ENCODE measurements around the gene GTPBP1. TPM values are rescaled to one million over a fixed set of nuclear protein-coding genes. Genes with fewer than 3 reads are reported as not detected.

Gene GTPBP1
- total RNA-seq, 2 donors from 2014 or later, result 66.6 to 72.6 TPM

DNA sequence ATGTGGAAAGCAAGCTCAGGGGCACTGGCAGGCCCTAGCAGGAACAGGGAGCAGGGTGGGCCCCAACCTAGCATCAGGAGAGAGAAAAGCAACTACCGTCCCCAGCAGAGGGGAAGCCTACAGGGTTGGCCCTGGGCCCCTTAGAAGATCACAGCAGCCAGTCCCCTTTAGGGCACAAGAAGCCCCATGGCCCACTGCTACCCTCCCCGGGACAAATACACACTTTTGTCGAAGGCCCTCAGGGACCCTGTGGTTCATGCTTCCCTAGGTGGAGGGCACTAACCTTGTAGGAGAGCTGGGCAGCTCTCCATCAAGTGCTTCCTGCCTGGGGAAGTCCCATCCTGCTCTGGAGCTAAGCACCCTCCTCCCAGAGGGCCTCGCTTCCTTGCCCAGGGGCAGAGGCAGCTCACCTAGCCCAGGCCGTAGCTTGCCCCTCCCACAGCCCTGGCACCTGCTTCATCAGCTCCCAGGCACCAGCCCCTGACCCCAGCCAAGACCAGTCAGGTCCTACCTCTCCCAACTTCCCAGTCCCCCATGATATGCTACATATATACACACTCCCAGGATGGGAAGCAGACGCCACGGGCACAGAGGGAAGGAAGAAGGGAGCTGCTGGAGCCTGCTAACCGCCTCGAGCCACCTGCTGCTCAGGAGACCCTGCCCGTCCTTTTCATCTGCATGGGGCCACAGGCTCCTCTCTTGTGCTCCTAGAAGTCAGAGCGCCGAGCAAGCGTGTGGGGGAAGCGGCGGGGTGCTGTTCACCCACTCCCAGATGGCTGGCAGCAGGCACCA is 29.9 kb downstream of the GTPBP1 start:
- ATAC-seq (no peak), DNase-seq (peak in 1 of 2 donors; percentile 21)
- intact Hi-C loops (cut with DNase I, micrococcal nuclease), result no loop called here

- no peak for ATAC-seq
- intact Hi-C loops (cut with DNase I, micrococcal nuclease), result no loop called here
- DNase-seq, result no peak
These were observed 30.5 kb downstream of the GTPBP1 start for GRCh38 chr22:38736257-38736570.

DNA sequence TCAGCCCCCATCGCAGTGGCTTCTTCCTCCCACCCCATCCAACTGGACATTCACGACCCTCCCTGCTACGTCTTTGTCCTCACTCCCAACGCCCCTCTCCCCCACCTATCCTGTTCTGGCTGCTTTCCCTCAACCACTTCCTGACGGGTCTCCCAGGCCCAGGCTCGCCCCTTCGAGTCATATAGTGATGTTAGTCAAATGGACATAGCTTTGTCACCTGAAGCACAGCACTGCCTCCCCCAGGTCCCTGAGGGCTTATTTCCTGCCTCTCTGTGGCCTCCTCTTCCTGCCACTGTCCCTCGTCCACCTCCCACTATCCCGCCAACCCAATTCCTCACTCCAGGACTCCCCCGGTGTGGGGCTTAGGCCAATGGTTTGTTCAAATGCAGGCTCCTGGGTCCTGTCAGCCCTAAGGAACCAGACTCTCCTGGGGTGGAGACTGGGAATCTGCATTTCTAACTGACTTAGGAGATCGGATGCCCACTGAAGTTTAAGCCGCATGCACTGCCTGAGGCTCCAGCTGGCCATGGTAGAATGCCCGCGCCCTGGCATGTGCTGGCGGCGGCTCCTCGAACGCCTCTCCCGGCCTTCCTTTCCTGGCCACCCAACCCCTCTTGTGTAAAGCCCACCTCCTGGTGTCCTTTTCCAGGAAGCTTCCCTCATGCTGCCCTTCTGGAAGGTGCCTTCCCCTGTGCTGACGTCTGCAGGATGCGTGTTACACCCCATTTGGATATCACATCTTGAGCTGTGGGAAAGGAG is 31.7 kb downstream of the GTPBP1 start:
- no peak for DNase-seq
- intact Hi-C loops (cut with DNase I, micrococcal nuclease), result no loop called here
- ATAC-seq, result no peak

DNA sequence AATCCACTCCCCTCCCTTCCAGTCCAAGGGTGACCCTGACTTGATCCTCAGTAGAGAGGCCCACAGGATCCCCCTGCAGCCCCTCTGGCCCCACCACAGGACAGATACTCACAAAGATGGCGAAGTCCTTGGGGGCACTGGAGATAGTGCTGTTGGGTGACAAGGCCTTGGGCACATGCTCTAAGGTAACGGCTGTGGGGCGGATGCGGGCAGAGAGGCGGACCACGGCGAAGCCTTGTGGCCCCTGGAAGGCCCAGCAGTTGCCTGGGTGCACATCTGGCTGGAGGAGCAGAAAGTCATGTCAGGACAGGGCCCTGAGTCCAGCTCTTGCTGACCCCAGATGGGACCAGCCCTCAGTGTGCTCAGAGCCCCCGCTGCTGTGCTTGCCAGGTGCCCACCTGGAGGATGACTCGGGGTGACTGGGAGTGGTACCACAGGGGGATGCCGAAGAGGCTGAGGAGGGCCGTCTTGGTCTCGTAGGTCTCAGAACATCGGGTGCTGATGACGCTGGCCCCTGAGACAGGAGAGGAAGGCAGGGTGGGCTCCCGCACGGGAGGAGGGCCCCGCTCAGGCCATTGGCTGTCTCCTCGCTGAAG is 32.8 kb downstream of the GTPBP1 start:
- no peak for DNase-seq
- no peak for ATAC-seq
- intact Hi-C loops (cut with DNase I, micrococcal nuclease), result no loop called here

GRCh38 chr22:38739300-38740055 is 33.7 kb downstream of the GTPBP1 start:
- no peak for ATAC-seq
- no peak for DNase-seq
- intact Hi-C loops (cut with DNase I, micrococcal nuclease), result no loop called here

DNA sequence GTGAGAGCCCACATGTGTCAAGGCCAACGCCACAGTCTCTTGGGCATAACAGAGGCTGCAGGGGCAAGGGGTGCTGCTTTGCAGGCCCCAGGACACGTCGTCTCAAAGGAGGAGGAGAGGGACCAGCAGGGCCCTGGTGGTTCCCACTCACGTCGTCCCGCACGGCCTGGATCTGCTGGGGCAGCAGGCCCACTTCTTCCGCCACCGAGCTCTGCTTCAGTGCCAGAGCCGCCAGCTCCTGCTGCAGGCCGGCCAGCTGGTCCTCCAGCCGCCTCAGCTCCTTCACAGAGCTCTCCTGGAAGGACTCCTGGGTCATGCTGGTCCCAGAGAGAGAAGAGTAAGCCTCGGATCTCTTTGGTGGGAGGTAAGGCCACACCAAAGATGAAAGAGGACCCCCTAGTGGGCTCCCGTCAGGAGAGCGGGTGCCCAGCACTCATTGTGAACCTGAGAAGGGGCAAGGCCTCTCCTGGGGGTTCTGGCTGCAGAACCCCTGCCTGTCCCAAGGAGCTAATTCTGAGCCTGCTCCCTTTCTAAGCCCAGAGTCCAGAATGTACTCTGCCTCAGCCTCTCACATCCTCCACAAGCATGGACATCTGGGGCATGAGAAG is 34.5 kb downstream of the GTPBP1 start:
- DNase-seq (no peak), ATAC-seq (no peak)
- intact Hi-C loops (cut with DNase I, micrococcal nuclease), result no loop called here

DNA sequence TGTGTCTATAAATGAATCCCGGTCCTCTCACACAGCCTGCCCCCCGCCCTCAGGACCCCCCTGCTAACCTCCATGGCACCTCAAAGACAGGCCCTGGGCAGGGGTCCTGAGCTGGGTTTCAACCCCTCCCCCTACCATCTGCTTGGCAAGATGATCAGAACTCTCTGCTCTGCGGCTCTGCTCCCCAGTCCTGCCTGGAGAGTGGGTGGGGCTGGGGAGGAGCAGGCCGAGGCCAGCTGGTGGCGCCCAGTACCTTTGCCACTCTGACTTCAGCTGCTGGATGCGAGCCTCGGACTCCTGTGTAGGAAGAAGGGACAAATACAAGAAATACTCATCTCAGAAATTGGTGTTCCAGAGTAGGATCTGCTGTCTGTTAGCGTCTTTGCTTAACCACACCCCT is 35.0 kb downstream of the GTPBP1 start:
- DNase-seq (no peak), ATAC-seq (peak; percentile 41)
- intact Hi-C loops (cut with DNase I, micrococcal nuclease), result no loop called here

- DNase-seq (no peak), ATAC-seq (no peak)
- intact Hi-C loops (cut with DNase I, micrococcal nuclease), result no loop called here
These were observed 35.4 kb downstream of the GTPBP1 start for GRCh38 chr22:38741166-38741565.

- intact Hi-C loops (cut with DNase I, micrococcal nuclease), result no loop called here
- ATAC-seq (no peak), DNase-seq (no peak)
These were observed 35.8 kb downstream of the GTPBP1 start for GRCh38 chr22:38741576-38741975.

DNA sequence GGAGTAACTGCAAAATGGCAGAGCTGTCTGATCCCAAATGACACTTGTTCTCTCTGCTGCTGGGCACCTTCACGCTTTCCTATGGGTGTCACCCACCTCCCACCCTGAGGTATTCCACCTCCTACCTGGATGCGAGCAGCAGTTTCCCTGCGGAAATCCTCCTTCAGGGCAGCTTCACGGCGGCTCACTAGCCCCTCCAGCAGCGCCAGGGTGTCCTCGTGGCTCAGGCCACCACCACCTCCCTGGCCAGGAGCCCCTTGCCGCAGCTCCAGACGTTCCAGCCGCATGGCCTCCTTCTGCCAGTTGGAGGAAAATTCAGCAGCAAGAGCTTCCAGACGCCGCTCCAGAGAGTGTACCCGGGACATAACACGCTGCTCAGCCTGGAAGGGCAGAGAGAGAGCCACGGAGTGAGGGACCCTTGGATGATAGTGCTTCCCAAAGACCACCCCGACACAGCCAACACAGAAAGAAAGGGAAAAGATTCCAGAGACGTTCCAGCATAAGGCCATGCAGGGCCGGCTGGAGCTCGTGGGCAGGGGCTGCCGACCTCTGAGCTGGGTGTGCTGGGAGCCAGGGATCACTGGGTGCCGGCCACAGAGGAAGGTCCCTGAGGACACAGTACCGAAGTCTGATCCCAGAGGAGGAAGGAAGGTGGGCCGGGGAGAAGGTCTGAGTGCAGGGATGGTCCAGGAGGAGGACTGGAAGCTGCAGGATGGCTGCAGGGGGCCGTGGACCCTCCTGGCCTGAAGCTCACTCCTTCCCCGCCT is 36.6 kb downstream of the GTPBP1 start:
- intact Hi-C loops (cut with DNase I, micrococcal nuclease), result no loop called here
- DNase-seq, result no peak
- no peak for ATAC-seq

- ATAC-seq, result no peak
These were observed 39.2 kb downstream of the GTPBP1 start for GRCh38 chr22:38744981-38745380.

GRCh38 chr22:38745676-38746460 is 40.1 kb downstream of the GTPBP1 start:
- intact Hi-C loops (cut with DNase I, micrococcal nuclease), result no loop called here
- peak; percentile 89 for ATAC-seq
- peak; percentile 65 to 69 for DNase-seq

More at GRCh38 chr22:38744981-38745380, 39.2 kb downstream of the GTPBP1 start:
- no peak for DNase-seq
- intact Hi-C loops (cut with DNase I, micrococcal nuclease), result no loop called here

- DNase-seq, result no peak
- ATAC-seq, result no peak
- intact Hi-C loops (cut with DNase I, micrococcal nuclease), result no loop called here
These were observed 42.9 kb downstream of the GTPBP1 start for GRCh38 chr22:38748487-38749136.

DNA sequence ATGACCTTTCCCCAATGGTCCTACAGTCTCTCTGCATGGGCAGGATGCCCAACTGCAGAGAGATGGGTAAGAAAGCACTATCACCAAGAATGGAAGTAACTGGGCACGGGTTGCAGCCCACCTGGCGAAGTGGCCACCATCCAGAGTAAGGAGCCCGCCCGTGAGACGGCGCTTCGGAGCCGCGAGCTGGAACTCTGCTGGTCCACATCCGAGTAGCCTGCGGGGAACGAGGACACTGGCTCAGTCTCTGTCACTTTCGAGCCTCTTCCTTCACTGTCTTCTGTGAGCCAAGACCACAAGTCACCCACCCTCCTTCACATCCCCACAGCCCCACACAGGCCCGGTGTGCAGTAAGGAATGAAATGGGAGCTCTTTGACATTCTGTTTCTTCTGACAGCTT is 44.4 kb downstream of the GTPBP1 start:
- ATAC-seq, result no peak
- no peak for DNase-seq
- intact Hi-C loops (cut with DNase I, micrococcal nuclease), result no loop called here

DNA sequence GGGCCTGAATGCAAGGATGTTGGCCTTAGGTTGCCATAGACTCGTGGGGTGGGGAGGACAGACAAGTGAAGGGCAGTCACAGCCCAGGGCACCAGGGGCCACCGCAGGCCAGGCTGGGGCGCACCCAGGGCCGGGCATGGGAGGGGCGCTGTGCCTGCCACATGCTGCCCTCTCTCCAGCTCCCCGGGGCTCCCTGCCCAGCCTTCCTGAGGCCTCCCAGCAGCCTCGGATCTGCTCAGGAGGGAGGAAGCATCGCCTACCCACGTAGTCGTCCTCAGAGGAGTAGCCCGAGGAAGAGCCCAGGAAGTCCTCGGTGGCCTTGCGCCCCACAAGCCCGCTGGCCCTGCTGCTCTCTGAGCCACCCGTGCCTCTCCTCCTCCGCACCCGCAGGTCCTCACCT is 44.9 kb downstream of the GTPBP1 start:
- intact Hi-C loops (cut with DNase I, micrococcal nuclease), result no loop called here
- ATAC-seq, result no peak
- no peak for DNase-seq

DNA sequence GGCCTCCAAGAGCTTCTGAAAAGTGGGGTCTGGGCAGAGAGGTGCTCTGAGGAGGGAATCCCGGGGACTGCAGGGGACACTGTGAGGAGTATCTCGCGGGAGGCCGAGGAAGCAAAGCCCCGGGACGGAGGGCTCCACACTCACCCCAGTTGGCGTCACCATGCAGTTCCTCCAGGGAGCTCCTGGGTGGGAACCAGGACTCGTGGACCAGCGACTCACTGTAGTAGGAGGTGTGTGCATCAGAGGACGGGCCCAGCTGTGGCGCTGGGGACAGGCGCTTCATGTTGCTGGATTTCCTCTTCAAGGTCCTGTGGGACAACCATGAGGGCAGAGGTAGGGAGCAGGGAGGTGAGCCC is 45.3 kb downstream of the GTPBP1 start:
- no peak for DNase-seq
- no peak for ATAC-seq
- intact Hi-C loops (cut with DNase I, micrococcal nuclease), result no loop called here

Data from left colon (tissue), 2 donors.